Liver (tissue), 3 donors: ENCODE measurements around the gene CPAMD8.

Experiments used
- CTCF ChIP-seq: fragments of 150-350 bp; IDR thresholded peaks from 2 replicates; pipeline ENCODE4 v1.5.1; 2017; ENCODE audit warnings: improper control_type of control experiment, low read depth, low read length; ENCODE audit not compliant: missing input control
- GABPA ChIP-seq, 2 donors: IDR thresholded peaks in 1 of 2; conservative IDR thresholded peaks in 1 of 2; 2 replicates each; pipeline ENCODE4 v1.6.1; 2016; ENCODE audit warnings: antibody characterized with exemption in 2 of 2, mild to moderate bottlenecking in 1 of 2, moderate library complexity in 1 of 2
- MAX ChIP-seq: IDR thresholded peaks from 2 replicates; pipeline ENCODE4 v1.6.1; 2016; ENCODE audit warnings: antibody characterized with exemption
- RAD21 ChIP-seq, 2 donors: IDR thresholded peaks; 2 replicates each; pipeline ENCODE4 v1.6.1; 2016; ENCODE audit warnings: antibody characterized with exemption in 2 of 2, mild to moderate bottlenecking in 2 of 2
- REST ChIP-seq: IDR thresholded peaks from 2 replicates; pipeline ENCODE4 v1.6.1; 2016; ENCODE audit warnings: antibody characterized with exemption, mild to moderate bottlenecking
- ZBTB33 ChIP-seq: IDR thresholded peaks from 2 replicates; pipeline ENCODE4 v1.6.1; 2016; ENCODE audit warnings: antibody characterized with exemption
- donor health status: healthy.
- donor health status: healthy.

- TF ChIP-seq GABPA (IDR thresholded peaks at IDR 0.05 in 1 of 2, conservative IDR thresholded peaks at IDR 0.05 in 1 of 2) (no peak), CTCF (no peak), MAX (no peak), REST (no peak), ZBTB33 (no peak), RAD21 (IDR thresholded peaks at IDR 0.05) (no peak)
These were observed 10.0 kb upstream of the CPAMD8 start for GRCh38 chr19:17036640-17037039.
